Measurements from ENCODE around the gene ADNP.

The ADNP gene

GRCh38 chr20:50920997-50921396, 10.2 kb downstream of the ADNP start:
- no peak overlapping the region for H3K4me3 ChIP-seq (ENCODE audit: insufficient read depth, low read depth, low read length, poor library complexity, severe bottlenecking)
- no peaks in the 10 kb centered on the region for H3K9me3 ChIP-seq (ENCODE audit: control insufficient read depth, low read length)
- H3K36me3 ChIP-seq (ENCODE audit: control insufficient read depth, insufficient read depth, low read length) = no peaks in the 10 kb centered on the region
- H3K27ac ChIP-seq (ENCODE audit: insufficient read depth, low read length, poor library complexity, severe bottlenecking) = no peak overlapping the region
- DNase-seq = no peak
- peaks cover 37% of the 10 kb centered on the region for H3K4me1 ChIP-seq (ENCODE audit: control insufficient read depth, insufficient read depth, low read length, poor library complexity, severe bottlenecking)
- H3K27me3 ChIP-seq (replicated peaks; ENCODE audit: control insufficient read depth, insufficient read depth, low read length, poor library complexity, severe bottlenecking) = no peaks in the 10 kb centered on the region

- no peak for DNase-seq
- no peak overlapping the region for H3K27ac ChIP-seq (ENCODE audit: insufficient read depth, low read length, poor library complexity, severe bottlenecking)
- H3K4me1 ChIP-seq (ENCODE audit: control insufficient read depth, insufficient read depth, low read length, poor library complexity, severe bottlenecking) = peaks cover 32% of the 10 kb centered on the region
- H3K36me3 ChIP-seq (ENCODE audit: control insufficient read depth, insufficient read depth, low read length) = no peaks in the 10 kb centered on the region
- no peaks in the 10 kb centered on the region for H3K27me3 ChIP-seq (replicated peaks; ENCODE audit: control insufficient read depth, insufficient read depth, low read length, poor library complexity, severe bottlenecking)
- no peak overlapping the region for H3K4me3 ChIP-seq (ENCODE audit: insufficient read depth, low read depth, low read length, poor library complexity, severe bottlenecking)
- H3K9me3 ChIP-seq (ENCODE audit: control insufficient read depth, low read length) = no peaks in the 10 kb centered on the region
Measured at GRCh38 chr20:50919567-50919966, 11.7 kb downstream of the ADNP start.

GRCh38 chr20:50918403-50918802, 12.8 kb downstream of the ADNP start:
- peaks cover 32% of the 10 kb centered on the region for H3K4me1 ChIP-seq (ENCODE audit: control insufficient read depth, insufficient read depth, low read length, poor library complexity, severe bottlenecking)
- no peak overlapping the region for H3K4me3 ChIP-seq (ENCODE audit: insufficient read depth, low read depth, low read length, poor library complexity, severe bottlenecking)
- no peaks in the 10 kb centered on the region for H3K27me3 ChIP-seq (replicated peaks; ENCODE audit: control insufficient read depth, insufficient read depth, low read length, poor library complexity, severe bottlenecking)
- no peaks in the 10 kb centered on the region for H3K36me3 ChIP-seq (ENCODE audit: control insufficient read depth, insufficient read depth, low read length)
- no peak overlapping the region for H3K27ac ChIP-seq (ENCODE audit: insufficient read depth, low read length, poor library complexity, severe bottlenecking)
- H3K9me3 ChIP-seq (ENCODE audit: control insufficient read depth, low read length) = no peaks in the 10 kb centered on the region
- no peak for DNase-seq

- Histone ChIP-seq H3K9me3 (ENCODE audit: control insufficient read depth, low read length) (no peaks in the 10 kb centered on the region), H3K4me3 (ENCODE audit: insufficient read depth, low read depth, low read length, poor library complexity, severe bottlenecking) (no peak overlapping the region), H3K4me1 (ENCODE audit: control insufficient read depth, insufficient read depth, low read length, poor library complexity, severe bottlenecking) (peaks cover 22% of the 10 kb centered on the region), H3K27me3 (replicated peaks; ENCODE audit: control insufficient read depth, insufficient read depth, low read length, poor library complexity, severe bottlenecking) (no peaks in the 10 kb centered on the region), H3K36me3 (ENCODE audit: control insufficient read depth, insufficient read depth, low read length) (no peaks in the 10 kb centered on the region), H3K27ac (ENCODE audit: insufficient read depth, low read length, poor library complexity, severe bottlenecking) (no peak overlapping the region)
- DNase-seq = no peak
Measured at GRCh38 chr20:50916934-50917333, 14.3 kb downstream of the ADNP start.

GRCh38 chr20:50916257-50916656, 15.0 kb downstream of the ADNP start:
- Histone ChIP-seq H3K27ac (ENCODE audit: insufficient read depth, low read length, poor library complexity, severe bottlenecking) (no peak overlapping the region), H3K4me3 (ENCODE audit: insufficient read depth, low read depth, low read length, poor library complexity, severe bottlenecking) (no peak overlapping the region), H3K4me1 (ENCODE audit: control insufficient read depth, insufficient read depth, low read length, poor library complexity, severe bottlenecking) (peaks cover 15% of the 10 kb centered on the region), H3K36me3 (ENCODE audit: control insufficient read depth, insufficient read depth, low read length) (no peaks in the 10 kb centered on the region), H3K9me3 (ENCODE audit: control insufficient read depth, low read length) (no peaks in the 10 kb centered on the region), H3K27me3 (replicated peaks; ENCODE audit: control insufficient read depth, insufficient read depth, low read length, poor library complexity, severe bottlenecking) (no peaks in the 10 kb centered on the region)
- no peak for DNase-seq

GRCh38 chr20:50915424-50915823, 15.8 kb downstream of the ADNP start:
- DNase-seq = no peak
- no peak overlapping the region for H3K4me3 ChIP-seq (ENCODE audit: insufficient read depth, low read depth, low read length, poor library complexity, severe bottlenecking)
- no peaks in the 10 kb centered on the region for H3K27me3 ChIP-seq (replicated peaks; ENCODE audit: control insufficient read depth, insufficient read depth, low read length, poor library complexity, severe bottlenecking)
- H3K4me1 ChIP-seq (ENCODE audit: control insufficient read depth, insufficient read depth, low read length, poor library complexity, severe bottlenecking) = peaks cover 15% of the 10 kb centered on the region
- no peak overlapping the region for H3K27ac ChIP-seq (ENCODE audit: insufficient read depth, low read length, poor library complexity, severe bottlenecking)
- H3K9me3 ChIP-seq (ENCODE audit: control insufficient read depth, low read length) = no peaks in the 10 kb centered on the region
- H3K36me3 ChIP-seq (ENCODE audit: control insufficient read depth, insufficient read depth, low read length) = no peaks in the 10 kb centered on the region

- H3K36me3 ChIP-seq (ENCODE audit: control insufficient read depth, insufficient read depth, low read length) = no peaks in the 10 kb centered on the region
- H3K9me3 ChIP-seq (ENCODE audit: control insufficient read depth, low read length) = no peaks in the 10 kb centered on the region
- H3K4me1 ChIP-seq (ENCODE audit: control insufficient read depth, insufficient read depth, low read length, poor library complexity, severe bottlenecking) = peaks cover 15% of the 10 kb centered on the region
- no peak overlapping the region for H3K4me3 ChIP-seq (ENCODE audit: insufficient read depth, low read depth, low read length, poor library complexity, severe bottlenecking)
- no peaks in the 10 kb centered on the region for H3K27me3 ChIP-seq (replicated peaks; ENCODE audit: control insufficient read depth, insufficient read depth, low read length, poor library complexity, severe bottlenecking)
- no peak for DNase-seq
- H3K27ac ChIP-seq (ENCODE audit: insufficient read depth, low read length, poor library complexity, severe bottlenecking) = no peak overlapping the region
Measured at GRCh38 chr20:50913690-50914375, 17.4 kb downstream of the ADNP start.

- H3K27me3 ChIP-seq (replicated peaks; ENCODE audit: control insufficient read depth, insufficient read depth, low read length, poor library complexity, severe bottlenecking) = no peaks in the 10 kb centered on the region
- no peaks in the 10 kb centered on the region for H3K36me3 ChIP-seq (ENCODE audit: control insufficient read depth, insufficient read depth, low read length)
- H3K4me1 ChIP-seq (ENCODE audit: control insufficient read depth, insufficient read depth, low read length, poor library complexity, severe bottlenecking) = peaks cover 6% of the 10 kb centered on the region
- DNase-seq = no peak
- H3K27ac ChIP-seq (ENCODE audit: insufficient read depth, low read length, poor library complexity, severe bottlenecking) = no peak overlapping the region
- no peak overlapping the region for H3K4me3 ChIP-seq (ENCODE audit: insufficient read depth, low read depth, low read length, poor library complexity, severe bottlenecking)
- no peaks in the 10 kb centered on the region for H3K9me3 ChIP-seq (ENCODE audit: control insufficient read depth, low read length)
Measured at GRCh38 chr20:50911716-50912115, 19.5 kb downstream of the ADNP start.

GRCh38 chr20:50911030-50911429, 20.2 kb downstream of the ADNP start:
- H3K36me3 ChIP-seq (ENCODE audit: control insufficient read depth, insufficient read depth, low read length) = no peaks in the 10 kb centered on the region
- no peak overlapping the region for H3K4me3 ChIP-seq (ENCODE audit: insufficient read depth, low read depth, low read length, poor library complexity, severe bottlenecking)
- peaks cover 6% of the 10 kb centered on the region for H3K4me1 ChIP-seq (ENCODE audit: control insufficient read depth, insufficient read depth, low read length, poor library complexity, severe bottlenecking)
- no peaks in the 10 kb centered on the region for H3K27me3 ChIP-seq (replicated peaks; ENCODE audit: control insufficient read depth, insufficient read depth, low read length, poor library complexity, severe bottlenecking)
- H3K9me3 ChIP-seq (ENCODE audit: control insufficient read depth, low read length) = no peaks in the 10 kb centered on the region
- no peak for DNase-seq
- no peak overlapping the region for H3K27ac ChIP-seq (ENCODE audit: insufficient read depth, low read length, poor library complexity, severe bottlenecking)

GRCh38 chr20:50909413-50909812, 21.8 kb downstream of the ADNP start:
- no peak overlapping the region for H3K4me3 ChIP-seq (ENCODE audit: insufficient read depth, low read depth, low read length, poor library complexity, severe bottlenecking)
- no peak overlapping the region for H3K27ac ChIP-seq (ENCODE audit: insufficient read depth, low read length, poor library complexity, severe bottlenecking)
- no peaks in the 10 kb centered on the region for H3K27me3 ChIP-seq (replicated peaks; ENCODE audit: control insufficient read depth, insufficient read depth, low read length, poor library complexity, severe bottlenecking)
- no peaks in the 10 kb centered on the region for H3K9me3 ChIP-seq (ENCODE audit: control insufficient read depth, low read length)
- no peak for DNase-seq
- H3K4me1 ChIP-seq (ENCODE audit: control insufficient read depth, insufficient read depth, low read length, poor library complexity, severe bottlenecking) = no peaks in the 10 kb centered on the region
- no peaks in the 10 kb centered on the region for H3K36me3 ChIP-seq (ENCODE audit: control insufficient read depth, insufficient read depth, low read length)
